ENCODE measurements around the gene HSD17B13. TPM values are rescaled to one million over a fixed set of nuclear protein-coding genes. Genes with fewer than 3 reads are reported as not detected.
"Not testable (repeated sequence)": the region's sequence is repeated elsewhere in the genome, so short reads cannot be mapped to it uniquely, and the experiment has no call there.

HSD17B13 gene
- total and polyA plus RNA-seq, 5 donors: 0.09 to 0.14 (median 0.12) TPM; not detected in 1

- 41% methylated on average over 4 of the region's 4 CpGs for WGBS
- H3K27me3 ChIP-seq (ENCODE audit: control insufficient read depth, insufficient read depth); ATAC-seq; H3K9me3 ChIP-seq (ENCODE audit: control insufficient read depth, low read length); H3K27ac ChIP-seq (ENCODE audit: low read length); H3K4me3 ChIP-seq (ENCODE audit: low read length); intact Hi-C loops (cut with DNase I); DNase-seq; H3K4me1 ChIP-seq (ENCODE audit: control insufficient read depth, insufficient read depth, low read length): not testable (repeated sequence)
Measured at GRCh38 chr4:87315000-87315399, 7.7 kb downstream of the HSD17B13 start.

- H3K4me1 ChIP-seq (ENCODE audit: control insufficient read depth, insufficient read depth, low read length): no peaks in the 10 kb centered on the region
- H3K9me3 ChIP-seq (ENCODE audit: control insufficient read depth, low read length): no peaks in the 10 kb centered on the region
- DNase-seq (no peak), ATAC-seq (peak in 1 of 2 donors; percentile 77)
- intact Hi-C loops (cut with DNase I): no loop called here
- no peak overlapping the region for H3K4me3 ChIP-seq (ENCODE audit: low read length)
- 58% methylated on average over 3 of the region's 3 CpGs for WGBS
- peak overlapping the region; percentile 23 for H3K27ac ChIP-seq (ENCODE audit: low read length)
- no peaks in the 10 kb centered on the region for H3K27me3 ChIP-seq (ENCODE audit: control insufficient read depth, insufficient read depth)
Measured at GRCh38 chr4:87313756-87314155, 8.9 kb downstream of the HSD17B13 start.

- 95% methylated on average over 3 of the region's 3 CpGs for WGBS
- no peaks in the 10 kb centered on the region for H3K27me3 ChIP-seq (ENCODE audit: control insufficient read depth, insufficient read depth)
Measured at GRCh38 chr4:87311684-87312083, 11.0 kb downstream of the HSD17B13 start.

GRCh38 chr4:87310691-87311335, 11.9 kb downstream of the HSD17B13 start:
- Histone ChIP-seq H3K4me3 (ENCODE audit: low read length) (no peak overlapping the region), H3K27ac (ENCODE audit: low read length) (no peak overlapping the region), H3K9me3 (ENCODE audit: control insufficient read depth, low read length) (no peaks in the 10 kb centered on the region), H3K4me1 (ENCODE audit: control insufficient read depth, insufficient read depth, low read length) (no peaks in the 10 kb centered on the region), H3K27me3 (ENCODE audit: control insufficient read depth, insufficient read depth) (no peaks in the 10 kb centered on the region)
- intact Hi-C loops (cut with DNase I): no loop called here
- DNase-seq (no peak), ATAC-seq (no peak)
- 64% methylated on average over 4 of the region's 4 CpGs for WGBS

More at GRCh38 chr4:87311684-87312083, 11.0 kb downstream of the HSD17B13 start:
- DNase-seq: no peak
- intact Hi-C loops (cut with DNase I): no loop called here
- H3K27ac ChIP-seq (ENCODE audit: low read length): no peak overlapping the region
- no peaks in the 10 kb centered on the region for H3K9me3 ChIP-seq (ENCODE audit: control insufficient read depth, low read length)
- H3K4me1 ChIP-seq (ENCODE audit: control insufficient read depth, insufficient read depth, low read length): no peaks in the 10 kb centered on the region
- H3K4me3 ChIP-seq (ENCODE audit: low read length): no peak overlapping the region
- no peak for ATAC-seq

GRCh38 chr4:87309625-87310024, 13.1 kb downstream of the HSD17B13 start:
- H3K27ac ChIP-seq (ENCODE audit: low read length): no peak overlapping the region
- 65% methylated on average over 2 of the region's 2 CpGs for WGBS

GRCh38 chr4:87306056-87306455, 16.6 kb downstream of the HSD17B13 start:
- Histone ChIP-seq H3K4me3 (ENCODE audit: low read length) (no peak overlapping the region), H3K27ac (ENCODE audit: low read length) (no peak overlapping the region), H3K4me1 (ENCODE audit: control insufficient read depth, insufficient read depth, low read length) (no peaks in the 10 kb centered on the region), H3K27me3 (ENCODE audit: control insufficient read depth, insufficient read depth) (no peaks in the 10 kb centered on the region), H3K9me3 (ENCODE audit: control insufficient read depth, low read length) (no peaks in the 10 kb centered on the region)
- intact Hi-C loops (cut with DNase I): no loop called here
- WGBS: 97% methylated on average over 1 of the region's 1 CpG
- DNase-seq (no peak), ATAC-seq (no peak)

More at GRCh38 chr4:87309625-87310024, 13.1 kb downstream of the HSD17B13 start:
- Histone ChIP-seq H3K27me3 (ENCODE audit: control insufficient read depth, insufficient read depth) (no peaks in the 10 kb centered on the region), H3K9me3 (ENCODE audit: control insufficient read depth, low read length) (no peaks in the 10 kb centered on the region), H3K4me3 (ENCODE audit: low read length) (no peak overlapping the region), H3K4me1 (ENCODE audit: control insufficient read depth, insufficient read depth, low read length) (no peaks in the 10 kb centered on the region)
- no peak for DNase-seq
- ATAC-seq: peak; percentile 56 to 72
- intact Hi-C loops (cut with DNase I): no loop called here

- no peak overlapping the region for H3K27ac ChIP-seq (ENCODE audit: low read length)
- no peak overlapping the region for H3K4me3 ChIP-seq (ENCODE audit: low read length)
- no peaks in the 10 kb centered on the region for H3K4me1 ChIP-seq (ENCODE audit: control insufficient read depth, insufficient read depth, low read length)
- ATAC-seq: no peak
- no peaks in the 10 kb centered on the region for H3K27me3 ChIP-seq (ENCODE audit: control insufficient read depth, insufficient read depth)
- H3K9me3 ChIP-seq (ENCODE audit: control insufficient read depth, low read length): no peaks in the 10 kb centered on the region
- intact Hi-C loops (cut with DNase I): no loop called here
- DNase-seq: no peak
- 94% methylated on average over 7 of the region's 7 CpGs for WGBS
Measured at GRCh38 chr4:87305562-87305961, 17.1 kb downstream of the HSD17B13 start.

GRCh38 chr4:87304745-87305432, 17.8 kb downstream of the HSD17B13 start:
- no peaks in the 10 kb centered on the region for H3K9me3 ChIP-seq (ENCODE audit: control insufficient read depth, low read length)
- no peaks in the 10 kb centered on the region for H3K4me1 ChIP-seq (ENCODE audit: control insufficient read depth, insufficient read depth, low read length)
- ATAC-seq (no peak), DNase-seq (no peak)
- no peak overlapping the region for H3K27ac ChIP-seq (ENCODE audit: low read length)
- H3K4me3 ChIP-seq (ENCODE audit: low read length): no peak overlapping the region
- WGBS: 82% methylated on average over 10 of the region's 10 CpGs
- no peaks in the 10 kb centered on the region for H3K27me3 ChIP-seq (ENCODE audit: control insufficient read depth, insufficient read depth)
- intact Hi-C loops (cut with DNase I): no loop called here

GRCh38 chr4:87299898-87300297, 22.8 kb downstream of the HSD17B13 start:
- intact Hi-C loops (cut with DNase I): no loop called here
- 57% methylated on average over 4 of the region's 4 CpGs for WGBS

GRCh38 chr4:87298362-87298761, 24.3 kb downstream of the HSD17B13 start:
- Histone ChIP-seq H3K27me3 (ENCODE audit: control insufficient read depth, insufficient read depth) (no peaks in the 10 kb centered on the region), H3K9me3 (ENCODE audit: control insufficient read depth, low read length) (no peaks in the 10 kb centered on the region), H3K4me1 (ENCODE audit: control insufficient read depth, insufficient read depth, low read length) (no peaks in the 10 kb centered on the region), H3K4me3 (ENCODE audit: low read length) (no peak overlapping the region), H3K27ac (ENCODE audit: low read length) (no peak overlapping the region)
- no peak for DNase-seq
- intact Hi-C loops (cut with DNase I): no loop called here
- no peak for ATAC-seq
- 72% methylated on average over 2 of the region's 2 CpGs for WGBS

More at GRCh38 chr4:87299898-87300297, 22.8 kb downstream of the HSD17B13 start:
- no peak for DNase-seq
- no peak for ATAC-seq
- H3K4me1 ChIP-seq (ENCODE audit: control insufficient read depth, insufficient read depth, low read length): no peaks in the 10 kb centered on the region
- H3K27ac ChIP-seq (ENCODE audit: low read length): no peak overlapping the region
- no peaks in the 10 kb centered on the region for H3K9me3 ChIP-seq (ENCODE audit: control insufficient read depth, low read length)
- H3K4me3 ChIP-seq (ENCODE audit: low read length): no peak overlapping the region
- H3K27me3 ChIP-seq (ENCODE audit: control insufficient read depth, insufficient read depth): no peaks in the 10 kb centered on the region

- H3K27ac ChIP-seq (ENCODE audit: low read length); H3K4me1 ChIP-seq (ENCODE audit: control insufficient read depth, insufficient read depth, low read length); DNase-seq; intact Hi-C loops (cut with DNase I); H3K4me3 ChIP-seq (ENCODE audit: low read length); ATAC-seq; H3K9me3 ChIP-seq (ENCODE audit: control insufficient read depth, low read length); H3K27me3 ChIP-seq (ENCODE audit: control insufficient read depth, insufficient read depth): not testable (repeated sequence)
- WGBS: 82% methylated on average over 11 of the region's 11 CpGs
Measured at GRCh38 chr4:87294911-87295310, 27.8 kb downstream of the HSD17B13 start.

Data from right cardiac atrium (tissue), 5 donors.